OCI-LY7 (cell line): ENCODE measurements around the gene GIPC3. TPM values are rescaled to one million over a fixed set of nuclear protein-coding genes. Genes with fewer than 3 reads are reported as not detected.

Source experiments
- BruUV-seq: library from RNA; stranded (reverse); fragments of 400-500 nt; replicated peaks from 2 replicates; lab custom pipeline; 2021; lab: Mats Ljungman, UMichigan
- CTCF ChIA-PET: fragments of 300-600 bp; sonication (Branson Sonifier 250); formaldehyde crosslinking; loops from one replicate; lab custom pipeline; 2022; ENCODE audit warnings: antibody characterized with exemption; ENCODE audit not compliant: unreplicated experiment; lab: Charles Lee
- POLR2A ChIA-PET: fragments of 300-600 bp; sonication (Branson Sonifier 250); formaldehyde crosslinking; loops from one replicate; lab custom pipeline; 2022; ENCODE audit warnings: antibody characterized with exemption; lab: Charles Lee
- DNase-seq: peaks from one replicate; pipeline ENCODE4 v3.0.0-alpha.2; 2015; ENCODE audit warnings: low spot score
- H2AFZ ChIP-seq: fragments of 200-600 bp; sonication (generic), shearing (Covaris generic); 2 replicates; pipeline ENCODE4 v1.6.1; 2014; ENCODE audit warnings: mild to moderate bottlenecking, antibody characterized with exemption, low read length, moderate library complexity
- H3K27ac ChIP-seq: fragments of 200-600 bp; sonication (generic); 2 replicates; pipeline ENCODE4 v1.5.1; 2014; ENCODE audit warnings: mixed run types, low read depth, mild to moderate bottlenecking, moderate library complexity, low read length, inconsistent platforms; ENCODE audit not compliant: poor library complexity, severe bottlenecking
- H3K36me3 ChIP-seq: fragments of 200-600 bp; sonication (generic); 2 replicates; pipeline ENCODE4 v1.6.1; 2014; ENCODE audit warnings: mild to moderate bottlenecking, antibody characterized with exemption, low read length, moderate library complexity, mixed read lengths; ENCODE audit not compliant: insufficient read depth
- H3K4me1 ChIP-seq: fragments of 200-600 bp; sonication (generic); 2 replicates; pipeline ENCODE4 v1.5.1; 2014; ENCODE audit warnings: mild to moderate bottlenecking, low read length; ENCODE audit not compliant: insufficient read depth, poor library complexity, severe bottlenecking
- H3K4me2 ChIP-seq: fragments of 200-600 bp; sonication (generic); 2 replicates; pipeline ENCODE4 v1.6.1; 2014; ENCODE audit warnings: mild to moderate bottlenecking, low read length
- H3K4me3 ChIP-seq: fragments of 200-600 bp; sonication (generic); 2 replicates; pipeline ENCODE4 v1.5.1; 2014; ENCODE audit warnings: mild to moderate bottlenecking, low read depth, low read length; ENCODE audit not compliant: poor library complexity, severe bottlenecking
- H3K79me2 ChIP-seq: fragments of 200-600 bp; sonication (generic); 2 replicates; pipeline ENCODE4 v1.6.1; 2016; ENCODE audit warnings: low read depth, mild to moderate bottlenecking, low read length, moderate library complexity, mixed read lengths; ENCODE audit not compliant: insufficient read depth
- H3K9me2 ChIP-seq: fragments of 200-600 bp; sonication (generic); 2 replicates; pipeline ENCODE4 v1.6.1; 2016; ENCODE audit warnings: mild to moderate bottlenecking, low read length, mixed read lengths; ENCODE audit not compliant: insufficient read depth
- H3K9me3 ChIP-seq: fragments of 200-600 bp; sonication (generic); 2 replicates; pipeline ENCODE4 v1.6.1; 2014; ENCODE audit warnings: mild to moderate bottlenecking, mixed run types, low read length, mixed read lengths
- H4K20me1 ChIP-seq: fragments of 200-600 bp; sonication (generic); 2 replicates; pipeline ENCODE4 v1.6.1; 2014; ENCODE audit warnings: mild to moderate bottlenecking, antibody characterized with exemption, low read length, moderate library complexity, mixed read lengths; ENCODE audit not compliant: insufficient read depth
- CTCF ChIP-seq: fragments of 200-600 bp; sonication (generic); conservative IDR thresholded peaks from 2 replicates; pipeline ENCODE4 v1.5.1; 2014; ENCODE audit warnings: mild to moderate bottlenecking, antibody characterized with exemption, low read length, moderate library complexity, mixed read lengths
- EZH2phosphoT487 ChIP-seq: fragments of 200-600 bp; sonication (generic); IDR thresholded peaks from 2 replicates; pipeline ENCODE4 v1.6.1; 2018; ENCODE audit warnings: low read depth, borderline replicate concordance, mild to moderate bottlenecking, mixed run types, antibody characterized with exemption, low read length, moderate library complexity, mixed read lengths
- intact Hi-C: fragments of 100-400 bp; cut with micrococcal nuclease; formaldehyde crosslinking; loops from one replicate; pipeline ENCODE4 v1.10.0; 2022; ENCODE audit not compliant: unreplicated experiment
- total RNA-seq, 2 experiments: library from RNA; depleted of rRNA in 1 of 2; stranded (reverse); fragments of >200 nt in 1 of 2; shearing (Covaris generic) in 1 of 2; gene quantifications; 2 replicates each; pipeline ENCODE4 v1.2.3, GENCODE V29; 2014 to 2022

GIPC3 gene
- total RNA-seq, 2 experiments from 2014 or later, result not detected

DNA sequence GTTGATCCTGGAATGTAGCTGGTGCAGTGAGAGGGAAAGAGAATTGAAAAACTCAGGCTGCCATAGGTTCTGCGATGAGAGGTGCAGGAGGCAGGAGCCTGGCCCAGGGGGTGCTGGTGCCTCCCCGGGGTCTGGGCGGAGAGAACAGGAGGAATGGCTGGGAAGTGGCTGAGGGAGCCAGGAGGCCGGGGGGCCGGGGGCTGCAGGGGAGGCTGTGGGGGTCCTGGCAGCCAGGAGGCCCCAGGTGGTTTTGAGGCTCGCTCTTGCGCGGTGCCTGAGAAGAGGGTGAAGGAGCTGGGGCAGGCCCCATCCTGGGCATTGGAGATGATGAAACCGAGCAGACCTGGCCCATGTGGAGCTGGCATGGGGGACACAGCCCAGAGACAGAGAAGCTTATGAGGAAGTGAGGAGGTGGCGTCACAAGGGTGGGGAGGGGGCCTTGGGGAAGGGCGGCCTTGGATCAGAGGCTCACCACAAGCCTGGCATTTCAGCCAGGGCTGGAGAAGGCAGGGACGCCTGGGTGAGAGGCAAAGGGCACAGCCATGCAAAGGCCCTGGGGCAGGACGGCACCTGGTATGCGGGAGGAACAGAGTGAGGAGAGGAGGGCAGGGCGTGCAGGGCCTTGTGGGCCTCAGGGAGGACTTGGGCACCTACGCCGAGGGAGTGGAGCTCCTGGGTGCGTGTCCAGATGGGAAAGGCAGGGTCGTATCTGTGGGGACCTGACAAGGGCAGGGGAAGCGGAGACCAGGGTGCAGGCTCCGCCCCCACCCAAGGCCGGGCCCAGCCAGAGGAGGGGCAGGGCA is 47.6 kb upstream of the GIPC3 start:
- H3K9me3 ChIP-seq, result no peaks in the 10 kb centered on the region
- H3K36me3 ChIP-seq, result peaks cover 67% of the 10 kb centered on the region
- H3K4me2 ChIP-seq, result no peak overlapping the region
- ChIA-PET POLR2A (no interaction called here), CTCF (interaction anchor here (0.6 kb wide), 1 partner anchor 13 kb away, joined by 3 read pairs; no protein-coding TSS in a partner anchor)
- no TSS peak for BruUV-seq
- H3K79me2 ChIP-seq, result no peaks in the 10 kb centered on the region
- H3K4me1 ChIP-seq, result no peaks in the 10 kb centered on the region
- TF ChIP-seq EZH2phosphoT487, result no peak
- intact Hi-C loops, result no loop called here
- no peak for DNase-seq
- no peaks in the 10 kb centered on the region for H4K20me1 ChIP-seq
- no peak overlapping the region for H3K27ac ChIP-seq
- no peak overlapping the region for H3K4me3 ChIP-seq
- no peak overlapping the region for H2AFZ ChIP-seq
- H3K9me2 ChIP-seq, result no peaks in the 10 kb centered on the region

DNA sequence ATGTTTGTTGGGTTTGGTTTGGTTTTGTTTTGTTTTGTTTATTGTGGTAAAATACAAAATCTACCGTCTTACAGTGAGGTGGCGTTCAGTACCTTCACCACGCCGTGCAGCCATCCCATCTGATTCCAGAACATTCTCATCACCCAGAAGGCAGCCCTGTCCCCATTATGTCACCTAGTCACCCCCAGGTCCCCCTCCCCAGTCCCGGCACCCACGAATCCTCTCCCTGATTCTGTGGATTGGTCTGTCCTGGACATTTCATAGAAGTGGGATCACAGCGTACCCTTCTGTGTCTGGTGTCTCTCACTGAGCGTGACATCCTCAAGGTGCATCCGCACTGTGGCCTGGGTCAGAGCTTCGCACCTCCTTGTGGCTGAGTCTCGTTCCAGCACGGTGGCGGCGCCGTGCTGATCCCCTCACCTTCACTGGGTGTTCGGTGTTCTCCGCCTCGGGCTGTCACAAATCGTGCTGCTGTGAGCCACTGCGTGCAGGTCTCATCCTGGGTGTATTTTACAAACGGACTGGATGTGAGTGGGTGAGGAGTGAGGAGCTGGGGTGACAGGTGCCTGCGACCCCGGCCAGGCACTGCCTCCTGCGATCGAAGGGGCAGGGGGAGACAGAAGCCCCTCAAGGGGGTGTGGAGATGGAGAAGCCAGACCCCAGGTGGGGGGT is 46.9 kb upstream of the GIPC3 start:
- H3K36me3 ChIP-seq, result peaks cover 64% of the 10 kb centered on the region
- POLR2A ChIA-PET, result no interaction called here

More for the DNA sequence above, 46.9 kb upstream of the GIPC3 start:
- Histone ChIP-seq H3K79me2 (no peaks in the 10 kb centered on the region), H3K4me1 (no peaks in the 10 kb centered on the region), H4K20me1 (no peaks in the 10 kb centered on the region), H3K9me3 (no peaks in the 10 kb centered on the region), H3K27ac (no peak overlapping the region), H2AFZ (no peak overlapping the region), H3K4me2 (no peak overlapping the region), H3K4me3 (no peak overlapping the region), H3K9me2 (no peaks in the 10 kb centered on the region)
- intact Hi-C loops, result no loop called here
- no TSS peak for BruUV-seq
- CTCF ChIA-PET, result no interaction called here
- TF ChIP-seq CTCF (no peak), EZH2phosphoT487 (no peak)
- DNase-seq, result no peak
